Measurements from ENCODE around the gene DNAH10. TPM values are rescaled to one million over a fixed set of nuclear protein-coding genes. Genes with fewer than 3 reads are reported as not detected.
"Not testable (repeated sequence)": the region's sequence is repeated elsewhere in the genome, so short reads cannot be mapped to it uniquely, and the experiment has no call there.

DNAH10 gene
- total RNA-seq, 1 experiment from 2014 or later: 0.14 TPM

- H3K36me3 Mint-ChIP-seq (ENCODE audit: insufficient read depth, unreplicated experiment): no peaks in the 10 kb centered on the region
- H3K4me3 Mint-ChIP-seq (ENCODE audit: low read depth, unreplicated experiment): no peak overlapping the region
- no peak overlapping the region for H3K27ac Mint-ChIP-seq (ENCODE audit: unreplicated experiment)
- CTCF ChIA-PET: no interaction called here
- no peaks in the 10 kb centered on the region for H3K9me3 Mint-ChIP-seq (ENCODE audit: low read depth, unreplicated experiment)
- H3K4me1 Mint-ChIP-seq (ENCODE audit: low read depth, unreplicated experiment): no peaks in the 10 kb centered on the region
- no peaks in the 10 kb centered on the region for H3K27me3 Mint-ChIP-seq (ENCODE audit: unreplicated experiment)
- TF ChIP-seq CTCF (IDR thresholded peaks at IDR 0.05; ENCODE audit: unreplicated experiment): no peak
- BruUV-seq (replicated peaks): no TSS peak
- no peak for DNase-seq
- intact Hi-C loops (cut with micrococcal nuclease; ENCODE audit: unreplicated experiment): no loop called here
Observed at GRCh38 chr12:123943816-123944215, 181.7 kb downstream of the DNAH10 start.

- no peak for DNase-seq
- Mint-ChIP-seq H3K36me3 (ENCODE audit: insufficient read depth, unreplicated experiment) (no peaks in the 10 kb centered on the region), H3K27ac (ENCODE audit: unreplicated experiment) (no peak overlapping the region), H3K4me3 (ENCODE audit: low read depth, unreplicated experiment) (no peak overlapping the region), H3K9me3 (ENCODE audit: low read depth, unreplicated experiment) (no peaks in the 10 kb centered on the region), H3K4me1 (ENCODE audit: low read depth, unreplicated experiment) (no peaks in the 10 kb centered on the region), H3K27me3 (ENCODE audit: unreplicated experiment) (no peaks in the 10 kb centered on the region)
- CTCF ChIA-PET: no interaction called here
- no peak for TF ChIP-seq CTCF (IDR thresholded peaks at IDR 0.05; ENCODE audit: unreplicated experiment)
- intact Hi-C loops (cut with micrococcal nuclease; ENCODE audit: unreplicated experiment): no loop called here
- BruUV-seq (replicated peaks): no TSS peak
Observed at GRCh38 chr12:123944696-123945095, 182.6 kb downstream of the DNAH10 start.

GRCh38 chr12:123945287-123946151 lies 183.4 kb downstream of the DNAH10 start:
- Mint-ChIP-seq H3K27me3 (ENCODE audit: unreplicated experiment) (no peaks in the 10 kb centered on the region), H3K9me3 (ENCODE audit: low read depth, unreplicated experiment) (no peaks in the 10 kb centered on the region), H3K4me1 (ENCODE audit: low read depth, unreplicated experiment) (no peaks in the 10 kb centered on the region), H3K36me3 (ENCODE audit: insufficient read depth, unreplicated experiment) (no peaks in the 10 kb centered on the region), H3K4me3 (ENCODE audit: low read depth, unreplicated experiment) (no peak overlapping the region), H3K27ac (ENCODE audit: unreplicated experiment) (no peak overlapping the region)
- intact Hi-C loops (cut with micrococcal nuclease; ENCODE audit: unreplicated experiment): no loop called here
- CTCF ChIA-PET: no interaction called here
- no peak for DNase-seq
- BruUV-seq (replicated peaks): no TSS peak
- TF ChIP-seq CTCF (IDR thresholded peaks at IDR 0.05; ENCODE audit: unreplicated experiment): no peak

GRCh38 chr12:123946152-123946515 lies 184.0 kb downstream of the DNAH10 start:
- CTCF ChIA-PET: no interaction called here
- Mint-ChIP-seq H3K27ac (ENCODE audit: unreplicated experiment) (no peak overlapping the region), H3K9me3 (ENCODE audit: low read depth, unreplicated experiment) (no peaks in the 10 kb centered on the region), H3K27me3 (ENCODE audit: unreplicated experiment) (no peaks in the 10 kb centered on the region), H3K4me3 (ENCODE audit: low read depth, unreplicated experiment) (no peak overlapping the region), H3K36me3 (ENCODE audit: insufficient read depth, unreplicated experiment) (no peaks in the 10 kb centered on the region), H3K4me1 (ENCODE audit: low read depth, unreplicated experiment) (no peaks in the 10 kb centered on the region)
- DNase-seq: no peak
- BruUV-seq (replicated peaks): no TSS peak
- intact Hi-C loops (cut with micrococcal nuclease; ENCODE audit: unreplicated experiment): no loop called here
- TF ChIP-seq CTCF (IDR thresholded peaks at IDR 0.05; ENCODE audit: unreplicated experiment): no peak

GRCh38 chr12:123946516-123947505 lies 184.7 kb downstream of the DNAH10 start:
- H3K27ac Mint-ChIP-seq (ENCODE audit: unreplicated experiment); H3K4me3 Mint-ChIP-seq (ENCODE audit: low read depth, unreplicated experiment); BruUV-seq (replicated peaks); intact Hi-C loops (cut with micrococcal nuclease; ENCODE audit: unreplicated experiment); H3K9me3 Mint-ChIP-seq (ENCODE audit: low read depth, unreplicated experiment); CTCF ChIA-PET; H3K4me1 Mint-ChIP-seq (ENCODE audit: low read depth, unreplicated experiment); H3K36me3 Mint-ChIP-seq (ENCODE audit: insufficient read depth, unreplicated experiment); DNase-seq; H3K27me3 Mint-ChIP-seq (ENCODE audit: unreplicated experiment): not testable (repeated sequence)

GRCh38 chr12:123947531-123947930 lies 185.4 kb downstream of the DNAH10 start:
- H3K4me3 Mint-ChIP-seq (ENCODE audit: low read depth, unreplicated experiment); H3K9me3 Mint-ChIP-seq (ENCODE audit: low read depth, unreplicated experiment); CTCF ChIA-PET; DNase-seq; intact Hi-C loops (cut with micrococcal nuclease; ENCODE audit: unreplicated experiment); H3K36me3 Mint-ChIP-seq (ENCODE audit: insufficient read depth, unreplicated experiment); H3K27ac Mint-ChIP-seq (ENCODE audit: unreplicated experiment); BruUV-seq (replicated peaks); H3K4me1 Mint-ChIP-seq (ENCODE audit: low read depth, unreplicated experiment); H3K27me3 Mint-ChIP-seq (ENCODE audit: unreplicated experiment): not testable (repeated sequence)

All from Calu3 (cell line).